ENCODE results near the gene SLC6A7.
A peak's percentile ranks its signal among the peaks of the same experiment; 100 is the strongest.

SLC6A7 gene

DNA sequence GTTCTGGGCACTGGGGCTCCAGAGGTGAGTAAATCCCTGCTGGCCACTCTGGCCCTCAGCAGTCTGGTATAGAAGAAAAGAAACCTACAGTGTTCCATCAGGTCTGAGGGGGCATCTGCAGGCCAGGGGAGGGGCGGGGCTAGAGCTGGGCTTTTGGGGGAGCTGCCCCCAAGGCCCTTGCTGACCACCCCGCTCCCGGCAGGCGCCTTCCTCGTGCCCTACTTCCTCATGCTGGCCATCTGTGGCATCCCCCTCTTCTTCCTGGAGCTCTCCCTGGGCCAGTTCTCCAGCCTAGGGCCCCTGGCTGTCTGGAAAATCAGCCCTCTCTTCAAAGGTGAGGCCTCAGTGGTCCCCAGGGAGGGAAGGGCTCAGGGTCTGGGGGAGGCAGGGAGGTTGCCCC lies 6.7 kb downstream of the SLC6A7 start:
- Histone ChIP-seq H3K9ac (ENCODE audit: low read length) (no peak overlapping the region), H3K23ac (ENCODE audit: low read length in 2 of 2) (no peak overlapping the region), H4K8ac (ENCODE audit: low read length) (no peak overlapping the region), H4K91ac (ENCODE audit: low read length) (no peak overlapping the region), H3K36me3 (ENCODE audit: control insufficient read depth in 1 of 2, insufficient read depth in 2 of 2, low read depth in 1 of 2, low read length in 2 of 2) (no peaks in the 10 kb centered on the region), H3K27ac (ENCODE audit: low read length, poor library complexity, severe bottlenecking) (no peak overlapping the region), H3K18ac (ENCODE audit: low read depth in 1 of 2, low read length in 2 of 2) (no peak overlapping the region), H3K14ac (ENCODE audit: low read length in 2 of 2) (no peak overlapping the region), H2AFZ (ENCODE audit: low read depth, low read length) (no peak overlapping the region), H2BK12ac (ENCODE audit: low read length in 2 of 2) (no peak overlapping the region), H2BK120ac (ENCODE audit: low read depth, low read length) (no peak overlapping the region), H3K9me3 (ENCODE audit: control insufficient read depth, low read length) (no peaks in the 10 kb centered on the region), H2BK5ac (ENCODE audit: low read depth, low read length, poor library complexity, severe bottlenecking) (no peak overlapping the region), H3K27me3 (ENCODE audit: control insufficient read depth in 1 of 2, insufficient read depth in 1 of 2, low read length in 2 of 2) (peaks cover 39% of the 10 kb centered on the region in 2 experiments), H3K4me1 (ENCODE audit: control insufficient read depth, insufficient read depth, low read depth, low read length) (no peaks in the 10 kb centered on the region), H2BK15ac (ENCODE audit: low read depth, poor library complexity, severe bottlenecking) (no peak overlapping the region), H3K4me2 (ENCODE audit: low read length, poor library complexity, severe bottlenecking) (no peak overlapping the region), H2AK5ac (ENCODE audit: low read length, severe bottlenecking) (no peak overlapping the region), H3K4ac (ENCODE audit: low read depth in 1 of 2, low read length in 2 of 2) (no peak overlapping the region), H3K4me3 (ENCODE audit: insufficient read depth in 1 of 2, low read depth in 1 of 2, low read length in 2 of 2) (no peak overlapping the region), H3K79me1 (replicated peaks; ENCODE audit: low read length, poor library complexity, severe bottlenecking) (no peaks in the 10 kb centered on the region)
- DNase-seq: no peak
- 90% methylated on average over 3 of the region's 5 CpGs for WGBS

DNA sequence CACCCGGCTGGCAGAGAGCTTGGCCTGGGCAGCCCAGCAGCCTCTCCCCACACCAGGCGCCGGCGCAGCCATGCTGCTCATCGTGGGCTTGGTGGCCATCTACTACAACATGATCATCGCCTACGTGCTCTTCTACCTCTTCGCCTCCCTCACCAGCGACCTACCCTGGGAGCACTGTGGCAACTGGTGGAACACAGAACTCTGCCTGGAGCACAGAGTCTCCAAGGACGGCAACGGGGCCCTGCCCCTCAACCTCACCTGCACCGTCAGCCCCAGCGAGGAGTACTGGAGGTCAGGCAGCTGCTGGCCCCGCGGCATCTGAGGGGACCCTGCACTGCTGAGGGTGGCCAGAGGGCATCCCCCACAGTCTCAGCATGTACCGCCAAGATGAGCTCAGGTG lies 7.1 kb downstream of the SLC6A7 start:
- H4K8ac ChIP-seq (ENCODE audit: low read length): no peak overlapping the region
- no peak overlapping the region for H3K9ac ChIP-seq (ENCODE audit: low read length)
- peak overlapping the region in 1 of 2 experiments; percentile 48 for H3K14ac ChIP-seq (ENCODE audit: low read length in 2 of 2)
- H2BK15ac ChIP-seq (ENCODE audit: low read depth, poor library complexity, severe bottlenecking): no peak overlapping the region
- H3K23ac ChIP-seq (ENCODE audit: low read length in 2 of 2): no peak overlapping the region
- no peaks in the 10 kb centered on the region for H3K4me1 ChIP-seq (ENCODE audit: control insufficient read depth, insufficient read depth, low read depth, low read length)
- H2BK12ac ChIP-seq (ENCODE audit: low read length in 2 of 2): no peak overlapping the region
- no peak overlapping the region for H2AK5ac ChIP-seq (ENCODE audit: low read length, severe bottlenecking)
- no peaks in the 10 kb centered on the region for H3K79me1 ChIP-seq (replicated peaks; ENCODE audit: low read length, poor library complexity, severe bottlenecking)
- DNase-seq: no peak
- no peak overlapping the region for H3K18ac ChIP-seq (ENCODE audit: low read depth in 1 of 2, low read length in 2 of 2)
- no peak overlapping the region for H2BK5ac ChIP-seq (ENCODE audit: low read depth, low read length, poor library complexity, severe bottlenecking)
- H4K91ac ChIP-seq (ENCODE audit: low read length): no peak overlapping the region
- H3K4ac ChIP-seq (ENCODE audit: low read depth in 1 of 2, low read length in 2 of 2): no peak overlapping the region
- H3K27ac ChIP-seq (ENCODE audit: low read length, poor library complexity, severe bottlenecking): no peak overlapping the region
- peaks cover 34% of the 10 kb centered on the region in 2 experiments for H3K27me3 ChIP-seq (ENCODE audit: control insufficient read depth in 1 of 2, insufficient read depth in 1 of 2, low read length in 2 of 2)
- no peaks in the 10 kb centered on the region for H3K9me3 ChIP-seq (ENCODE audit: control insufficient read depth, low read length)
- no peaks in the 10 kb centered on the region for H3K36me3 ChIP-seq (ENCODE audit: control insufficient read depth in 1 of 2, insufficient read depth in 2 of 2, low read depth in 1 of 2, low read length in 2 of 2)
- H3K4me2 ChIP-seq (ENCODE audit: low read length, poor library complexity, severe bottlenecking): no peak overlapping the region
- no peak overlapping the region for H2BK120ac ChIP-seq (ENCODE audit: low read depth, low read length)
- 94% methylated on average over 16 of the region's 16 CpGs for WGBS
- H2AFZ ChIP-seq (ENCODE audit: low read depth, low read length): no peak overlapping the region
- H3K4me3 ChIP-seq (ENCODE audit: insufficient read depth in 1 of 2, low read depth in 1 of 2, low read length in 2 of 2): no peak overlapping the region

DNA sequence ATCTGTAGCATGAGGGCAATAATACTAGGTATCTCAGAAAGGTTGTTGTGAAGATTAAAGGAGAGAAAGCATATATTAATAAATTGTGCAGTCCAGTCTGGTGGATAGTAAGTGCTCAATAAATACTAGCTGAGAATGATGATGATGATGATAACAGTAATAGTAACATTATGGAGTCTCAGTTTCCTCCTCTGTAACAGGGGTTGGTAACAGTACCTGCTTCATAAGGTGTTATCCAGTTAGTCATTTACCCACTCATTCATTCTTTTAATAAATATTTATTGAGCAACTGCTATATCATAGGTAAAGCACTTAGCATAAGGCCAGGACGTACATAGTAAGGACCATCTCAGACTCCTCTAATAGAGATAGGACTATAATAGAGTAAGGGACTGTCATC lies 7.6 kb downstream of the SLC6A7 start:
- H4K8ac ChIP-seq (ENCODE audit: low read length): no peak overlapping the region
- H3K9ac ChIP-seq (ENCODE audit: low read length): no peak overlapping the region
- no CpG with 5 or more reads among the region's 1 CpG for WGBS
- H3K36me3 ChIP-seq (ENCODE audit: control insufficient read depth in 1 of 2, insufficient read depth in 2 of 2, low read depth in 1 of 2, low read length in 2 of 2): no peaks in the 10 kb centered on the region
- no peak overlapping the region for H2BK120ac ChIP-seq (ENCODE audit: low read depth, low read length)
- peaks cover 29% of the 10 kb centered on the region in 2 experiments for H3K27me3 ChIP-seq (ENCODE audit: control insufficient read depth in 1 of 2, insufficient read depth in 1 of 2, low read length in 2 of 2)
- no peak overlapping the region for H2BK15ac ChIP-seq (ENCODE audit: low read depth, poor library complexity, severe bottlenecking)
- H3K18ac ChIP-seq (ENCODE audit: low read depth in 1 of 2, low read length in 2 of 2): no peak overlapping the region
- H2BK12ac ChIP-seq (ENCODE audit: low read length in 2 of 2): no peak overlapping the region
- H4K91ac ChIP-seq (ENCODE audit: low read length): no peak overlapping the region
- no peak overlapping the region for H3K4me2 ChIP-seq (ENCODE audit: low read length, poor library complexity, severe bottlenecking)
- DNase-seq: no peak
- no peak overlapping the region for H3K4me3 ChIP-seq (ENCODE audit: insufficient read depth in 1 of 2, low read depth in 1 of 2, low read length in 2 of 2)
- H3K14ac ChIP-seq (ENCODE audit: low read length in 2 of 2): no peak overlapping the region
- no peak overlapping the region for H2BK5ac ChIP-seq (ENCODE audit: low read depth, low read length, poor library complexity, severe bottlenecking)
- no peak overlapping the region for H3K27ac ChIP-seq (ENCODE audit: low read length, poor library complexity, severe bottlenecking)
- H3K23ac ChIP-seq (ENCODE audit: low read length in 2 of 2): no peak overlapping the region
- no peaks in the 10 kb centered on the region for H3K79me1 ChIP-seq (replicated peaks; ENCODE audit: low read length, poor library complexity, severe bottlenecking)
- no peak overlapping the region for H3K4ac ChIP-seq (ENCODE audit: low read depth in 1 of 2, low read length in 2 of 2)
- no peaks in the 10 kb centered on the region for H3K4me1 ChIP-seq (ENCODE audit: control insufficient read depth, insufficient read depth, low read depth, low read length)
- no peaks in the 10 kb centered on the region for H3K9me3 ChIP-seq (ENCODE audit: control insufficient read depth, low read length)
- no peak overlapping the region for H2AFZ ChIP-seq (ENCODE audit: low read depth, low read length)
- H2AK5ac ChIP-seq (ENCODE audit: low read length, severe bottlenecking): no peak overlapping the region

DNA sequence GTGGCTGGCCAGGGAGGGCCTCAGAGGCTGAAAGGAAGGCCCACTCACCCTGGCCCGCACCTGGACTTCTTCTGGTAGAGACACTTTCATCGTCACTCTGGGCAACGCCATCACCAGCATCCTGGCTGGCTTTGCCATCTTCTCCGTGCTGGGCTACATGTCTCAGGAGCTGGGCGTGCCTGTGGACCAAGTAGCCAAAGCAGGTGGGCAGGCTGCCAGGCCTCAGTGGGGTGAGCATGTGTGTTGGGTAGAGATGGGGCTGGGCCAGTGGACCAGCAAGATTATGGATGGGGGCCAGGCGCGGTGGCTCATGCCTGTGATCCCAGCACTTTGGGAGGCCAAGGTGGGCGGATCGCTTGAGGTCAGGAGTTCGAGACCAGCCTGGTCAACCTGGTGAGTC lies 12.6 kb downstream of the SLC6A7 start:
- H3K4ac ChIP-seq (ENCODE audit: low read depth in 1 of 2, low read length in 2 of 2): no peak overlapping the region
- no peak overlapping the region for H2BK5ac ChIP-seq (ENCODE audit: low read depth, low read length, poor library complexity, severe bottlenecking)
- H2AFZ ChIP-seq (ENCODE audit: low read depth, low read length): no peak overlapping the region
- no peak overlapping the region for H2BK120ac ChIP-seq (ENCODE audit: low read depth, low read length)
- H3K4me3 ChIP-seq (ENCODE audit: insufficient read depth in 1 of 2, low read depth in 1 of 2, low read length in 2 of 2): no peak overlapping the region
- H3K18ac ChIP-seq (ENCODE audit: low read depth in 1 of 2, low read length in 2 of 2): no peak overlapping the region
- no peak overlapping the region for H4K8ac ChIP-seq (ENCODE audit: low read length)
- no peaks in the 10 kb centered on the region for H3K79me1 ChIP-seq (replicated peaks; ENCODE audit: low read length, poor library complexity, severe bottlenecking)
- DNase-seq: no peak
- peaks cover 4% of the 10 kb centered on the region for H3K4me1 ChIP-seq (ENCODE audit: control insufficient read depth, insufficient read depth, low read depth, low read length)
- no peak overlapping the region for H3K23ac ChIP-seq (ENCODE audit: low read length in 2 of 2)
- H3K36me3 ChIP-seq (ENCODE audit: control insufficient read depth in 1 of 2, insufficient read depth in 2 of 2, low read depth in 1 of 2, low read length in 2 of 2): no peaks in the 10 kb centered on the region
- peaks cover 10 to 18% of the 10 kb centered on the region in 2 experiments for H3K27me3 ChIP-seq (ENCODE audit: control insufficient read depth in 1 of 2, insufficient read depth in 1 of 2, low read length in 2 of 2)
- no peak overlapping the region for H3K4me2 ChIP-seq (ENCODE audit: low read length, poor library complexity, severe bottlenecking)
- no peak overlapping the region for H2BK15ac ChIP-seq (ENCODE audit: low read depth, poor library complexity, severe bottlenecking)
- H3K27ac ChIP-seq (ENCODE audit: low read length, poor library complexity, severe bottlenecking): no peak overlapping the region
- H2AK5ac ChIP-seq (ENCODE audit: low read length, severe bottlenecking): no peak overlapping the region
- H3K9ac ChIP-seq (ENCODE audit: low read length): no peak overlapping the region
- WGBS: 97% methylated on average over 10 of the region's 10 CpGs
- H2BK12ac ChIP-seq (ENCODE audit: low read length in 2 of 2): no peak overlapping the region
- H3K14ac ChIP-seq (ENCODE audit: low read length in 2 of 2): no peak overlapping the region
- no peaks in the 10 kb centered on the region for H3K9me3 ChIP-seq (ENCODE audit: control insufficient read depth, low read length)
- H4K91ac ChIP-seq (ENCODE audit: low read length): no peak overlapping the region
